Natural killer cell (primary cell): ENCODE measurements around the gene CCDC152. TPM values are rescaled to one million over a fixed set of nuclear protein-coding genes. Genes with fewer than 3 reads are reported as not detected.
"Not testable (repeated sequence)": the region's sequence is repeated elsewhere in the genome, so short reads cannot be mapped to it uniquely, and the experiment has no call there.

Experiments used
- ATAC-seq, 3 donors: fragments of 150-1000 bp in 2 of 3; fragments of 200-7000 bp in 1 of 3; cut with Tn5 transposase; 1 replicate in 1 of 3; 2 replicates in 2 of 3; pipeline ENCODE4 v1.10.0; 2021; ENCODE audit warnings: mild to moderate bottlenecking in 2 of 3, moderate library complexity in 2 of 3
- DNase-seq, 2 donors: peaks; one replicate each; pipeline versions ENCODE4 v3.0.0 to v3.0.0-alpha.2; 2013 to 2021; ENCODE audit warnings: mixed read lengths in 1 of 2
- H3K27ac ChIP-seq: one replicate; pipeline ENCODE4 v1.5.1; 2013; ENCODE audit warnings: mild to moderate bottlenecking, low read length
- H3K27me3 ChIP-seq: one replicate; pipeline ENCODE4 v1.6.1; 2013; ENCODE audit warnings: low read length; ENCODE audit not compliant: control insufficient read depth, insufficient read depth
- H3K36me3 ChIP-seq: one replicate; pipeline ENCODE4 v1.6.1; 2013; ENCODE audit warnings: low read length; ENCODE audit not compliant: control insufficient read depth, insufficient read depth
- H3K4me1 ChIP-seq: one replicate; pipeline ENCODE4 v1.6.1; 2013; ENCODE audit warnings: low read length; ENCODE audit not compliant: control insufficient read depth, insufficient read depth
- H3K4me3 ChIP-seq: one replicate; pipeline ENCODE4 v1.5.1; 2013; ENCODE audit warnings: low read length
- H3K9me3 ChIP-seq: one replicate; pipeline ENCODE4 v1.6.1; 2013; ENCODE audit warnings: low read length; ENCODE audit not compliant: control insufficient read depth, insufficient read depth
- H3K27ac Mint-ChIP-seq, 2 donors: one replicate each; pipeline ENCODE4 v1.8.0; 2022; ENCODE audit warnings: mild to moderate bottlenecking in 2 of 2, mixed read lengths in 2 of 2, moderate library complexity in 1 of 2
- H3K27me3 Mint-ChIP-seq, 2 donors: one replicate each; pipeline ENCODE4 v1.8.0; 2022; ENCODE audit warnings: low read depth in 2 of 2, mixed read lengths in 2 of 2
- H3K36me3 Mint-ChIP-seq: one replicate; pipeline ENCODE4 v1.8.0; 2022; ENCODE audit warnings: mixed read lengths
- H3K4me1 Mint-ChIP-seq, 2 donors: one replicate each; pipeline ENCODE4 v1.8.0; 2022; ENCODE audit warnings: mixed read lengths in 2 of 2
- H3K4me3 Mint-ChIP-seq: one replicate; pipeline ENCODE4 v1.8.0; 2022; ENCODE audit warnings: mild to moderate bottlenecking, moderate library complexity, mixed read lengths
- H3K9me3 Mint-ChIP-seq, 2 donors: one replicate each; pipeline ENCODE4 v1.8.0; 2022; ENCODE audit warnings: mixed read lengths in 2 of 2
- CTCF ChIP-seq: fragments of 200-600 bp; IDR thresholded peaks from one replicate; pipeline ENCODE4 v1.8.0; 2022; ENCODE audit warnings: antibody characterized with exemption
- WGBS: methylation state at CpG from one replicate; pipeline ENCODE4 v1.1.7; 2013; ENCODE audit warnings: missing lambda C conversion rate; ENCODE audit not compliant: insufficient coverage; 5-methylcytosine and 5-hydroxymethylcytosine counted together
- intact Hi-C: fragments of 100-400 bp; cut with micrococcal nuclease; formaldehyde crosslinking; loops from one replicate; pipeline ENCODE4 v1.14.2; 2022
- total RNA-seq, 4 donors: library from RNA; stranded (reverse); fragments of 120-200 nt in 1 of 4; gene quantifications; one replicate each; pipeline versions ENCODE4 v1.2.3 to v1.2.4, GENCODE V29; 2013 to 2022

Gene CCDC152
- total RNA-seq, 3 donors from 2014 or later (not counting 1 experiment from before 2014, with no cell fraction given) = 4.0 to 4.9 (median 4.0) TPM

DNA sequence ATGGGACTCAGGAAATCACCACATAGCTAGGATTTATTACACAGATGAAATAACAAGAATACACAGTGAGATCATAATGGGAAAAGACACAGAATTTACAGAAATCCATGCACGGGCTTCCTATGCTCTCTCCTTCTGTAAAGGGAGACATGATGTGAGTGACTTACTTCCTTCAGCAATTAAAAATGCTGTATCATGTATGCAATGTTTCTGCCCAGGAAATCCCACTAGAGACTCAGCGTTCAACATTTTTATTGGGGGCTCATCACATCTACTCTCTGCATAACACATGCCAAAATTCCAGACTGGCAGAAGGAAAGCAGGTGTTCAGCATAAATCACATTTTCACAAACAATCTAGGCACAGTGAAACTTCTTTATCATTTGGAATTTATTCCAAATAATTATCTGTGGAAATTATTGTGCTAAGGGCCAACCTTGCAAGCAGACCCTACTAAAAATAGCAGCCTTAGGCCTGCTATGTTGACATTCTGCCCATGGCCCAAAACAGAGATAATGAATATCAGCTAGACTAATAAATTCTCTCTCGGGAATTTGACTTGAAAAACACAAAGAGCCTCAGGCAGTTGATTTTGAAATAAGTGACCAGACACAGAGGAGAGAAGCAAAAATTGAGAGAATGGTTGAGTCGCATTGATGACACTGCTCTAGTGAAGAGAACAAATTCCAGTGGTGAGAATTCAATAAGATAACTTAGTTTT lies 86.5 kb downstream of the CCDC152 start:
- H3K4me1 ChIP-seq = no peaks in the 10 kb centered on the region
- 89% methylated on average over 3 of the region's 4 CpGs for WGBS
- Mint-ChIP-seq H3K9me3 (no peaks in the 10 kb centered on the region), H3K4me3 (no peak overlapping the region), H3K27ac (no peak overlapping the region), H3K4me1 (no peaks in the 10 kb centered on the region), H3K36me3 (no peaks in the 10 kb centered on the region), H3K27me3 (peaks cover 3 to 4% of the 10 kb centered on the region in 2 donors)
- TF ChIP-seq CTCF = no peak
- no peak overlapping the region for H3K4me3 ChIP-seq
- intact Hi-C loops = no loop called here
- no peak for ATAC-seq
- no peaks in the 10 kb centered on the region for H3K36me3 ChIP-seq
- H3K27me3 ChIP-seq = no peaks in the 10 kb centered on the region
- no peak overlapping the region for H3K27ac ChIP-seq
- no peak for DNase-seq
- no peaks in the 10 kb centered on the region for H3K9me3 ChIP-seq

GRCh38 chr5:42843675-42844292 lies 87.2 kb downstream of the CCDC152 start:
- Mint-ChIP-seq H3K27me3 (peaks cover 0 to 7% of the 10 kb centered on the region in 2 donors), H3K9me3 (no peaks in the 10 kb centered on the region), H3K36me3 (no peaks in the 10 kb centered on the region), H3K4me1 (no peaks in the 10 kb centered on the region), H3K4me3 (no peak overlapping the region), H3K27ac (no peak overlapping the region)
- no peaks in the 10 kb centered on the region for H3K9me3 ChIP-seq
- no peak overlapping the region for H3K4me3 ChIP-seq
- no peaks in the 10 kb centered on the region for H3K27me3 ChIP-seq
- no peak for TF ChIP-seq CTCF
- H3K4me1 ChIP-seq = no peaks in the 10 kb centered on the region
- no peak for DNase-seq
- ATAC-seq = no peak
- 89% methylated on average over 2 of the region's 3 CpGs for WGBS
- H3K36me3 ChIP-seq = no peaks in the 10 kb centered on the region
- intact Hi-C loops = no loop called here
- H3K27ac ChIP-seq = no peak overlapping the region

DNA sequence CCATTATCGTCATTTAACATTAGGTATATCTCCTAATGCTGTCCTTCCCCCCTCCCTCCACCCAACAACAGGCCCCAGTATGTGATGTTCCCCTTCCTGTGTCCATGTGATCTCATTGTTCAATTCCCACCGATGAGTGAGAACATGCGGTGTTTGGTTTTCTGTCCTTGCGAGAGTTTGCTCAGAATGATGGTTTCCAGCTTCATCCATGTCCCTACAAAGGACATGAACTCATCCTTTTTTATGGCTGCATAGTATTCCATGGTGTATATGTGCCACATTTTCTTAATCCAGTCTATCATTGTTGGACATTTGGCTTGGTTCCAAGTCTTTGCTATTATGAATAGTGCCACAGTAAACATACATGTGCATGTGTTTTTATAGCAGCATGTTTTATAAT lies 87.8 kb downstream of the CCDC152 start:
- WGBS = 97% methylated on average over 2 of the region's 4 CpGs
- intact Hi-C loops, H3K27me3 Mint-ChIP-seq, H3K4me3 Mint-ChIP-seq, ATAC-seq, DNase-seq, H3K36me3 ChIP-seq, H3K9me3 ChIP-seq, H3K4me1 ChIP-seq, H3K27ac Mint-ChIP-seq, H3K4me3 ChIP-seq, H3K4me1 Mint-ChIP-seq, H3K27me3 ChIP-seq, H3K27ac ChIP-seq, H3K9me3 Mint-ChIP-seq, H3K36me3 Mint-ChIP-seq: not testable (repeated sequence)

DNA sequence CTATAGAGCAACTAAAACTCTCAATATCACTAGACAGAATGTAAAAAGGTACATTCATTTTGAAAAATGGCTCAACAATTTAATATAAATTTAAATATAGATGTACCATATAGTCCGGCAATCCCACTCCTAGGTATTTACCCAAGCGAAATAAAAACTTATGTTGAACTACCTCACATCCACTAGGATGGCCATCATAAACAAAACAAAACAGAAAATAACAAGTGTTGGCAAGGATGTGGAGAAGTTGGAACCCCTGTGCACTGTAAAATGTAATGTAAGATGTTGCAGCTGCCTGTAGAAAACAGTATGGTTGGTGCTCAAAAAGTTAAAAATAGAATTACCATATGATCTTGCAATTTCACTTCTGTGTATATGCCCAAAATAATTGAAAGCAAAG lies 91.9 kb downstream of the CCDC152 start:
- no peaks in the 10 kb centered on the region for H3K36me3 Mint-ChIP-seq
- WGBS = no CpG with 5 or more reads among the region's 2 CpGs
- no peak for DNase-seq
- Histone ChIP-seq H3K4me3 (no peak overlapping the region), H3K27me3 (no peaks in the 10 kb centered on the region), H3K27ac (no peak overlapping the region), H3K36me3 (no peaks in the 10 kb centered on the region), H3K4me1 (no peaks in the 10 kb centered on the region), H3K9me3 (no peaks in the 10 kb centered on the region)
- H3K27me3 Mint-ChIP-seq = peaks cover 2 to 7% of the 10 kb centered on the region in 2 donors
- intact Hi-C loops = no loop called here
- no peak for ATAC-seq
- TF ChIP-seq CTCF = no peak
- H3K27ac Mint-ChIP-seq = no peak overlapping the region
- no peaks in the 10 kb centered on the region for H3K9me3 Mint-ChIP-seq
- no peaks in the 10 kb centered on the region for H3K4me1 Mint-ChIP-seq
- H3K4me3 Mint-ChIP-seq = no peak overlapping the region
